WTC11 (cell line): ENCODE results near the gene BLOC1S3. TPM values are rescaled to one million over a fixed set of nuclear protein-coding genes. Genes with fewer than 3 reads are reported as not detected.

Experiments
- ATAC-seq: fragments of 200-7000 bp; cut with Tn5 transposase; 2 replicates; pipeline ENCODE4 v1.10.0; 2021; ENCODE audit warnings: mild to moderate bottlenecking, moderate library complexity
- CTCF ChIA-PET: fragments of 300-600 bp; sonication (Branson Sonifier 250); formaldehyde crosslinking; loops from one replicate; lab custom pipeline; 2021; ENCODE audit warnings: antibody characterized with exemption; lab: Charles Lee
- POLR2A ChIA-PET: fragments of 350-600 bp; sonication (Branson Sonifier 250); formaldehyde crosslinking; loops from one replicate; lab custom pipeline; 2021; ENCODE audit warnings: antibody characterized with exemption; lab: Charles Lee
- DNase-seq: peaks from one replicate; pipeline ENCODE4 v3.0.0; 2021; ENCODE audit warnings: low spot score
- H3K27ac Mint-ChIP-seq: 2 replicates; pipeline ENCODE4 v1.8.0; 2021; ENCODE audit warnings: mixed read lengths
- H3K27me3 Mint-ChIP-seq: 2 replicates; pipeline ENCODE4 v1.8.0; 2021; ENCODE audit warnings: low read depth, mild to moderate bottlenecking, moderate library complexity, mixed read lengths
- H3K36me3 Mint-ChIP-seq: 2 replicates; pipeline ENCODE4 v1.8.0; 2021; ENCODE audit warnings: mixed read lengths
- H3K4me1 Mint-ChIP-seq: 2 replicates; pipeline ENCODE4 v1.8.0; 2022; ENCODE audit warnings: mixed read lengths
- H3K4me3 Mint-ChIP-seq: 2 replicates; pipeline ENCODE4 v1.8.0; 2021; ENCODE audit warnings: mild to moderate bottlenecking, moderate library complexity, mixed read lengths
- H3K9me3 Mint-ChIP-seq: 2 replicates; pipeline ENCODE4 v1.8.0; 2021; ENCODE audit warnings: mixed read lengths
- ATF1 ChIP-seq: sonication (generic); formaldehyde crosslinking; IDR thresholded peaks from 2 replicates; pipeline ENCODE4 v1.8.1; 2023; ENCODE audit warnings: mild to moderate bottlenecking, moderate library complexity, missing genetic modification reagents
- ELF4 ChIP-seq: sonication (generic); formaldehyde crosslinking; IDR thresholded peaks from 2 replicates; pipeline ENCODE4 v1.8.1; 2022; ENCODE audit warnings: low read depth, mild to moderate bottlenecking, moderate library complexity, missing genetic modification reagents
- ETV6 ChIP-seq: sonication (generic); formaldehyde crosslinking; IDR thresholded peaks from 2 replicates; pipeline ENCODE4 v1.8.1; 2022; ENCODE audit warnings: mild to moderate bottlenecking, missing genetic modification reagents
- FOXJ3 ChIP-seq: sonication (generic); formaldehyde crosslinking; IDR thresholded peaks from 2 replicates; pipeline ENCODE4 v1.9.0; 2021; ENCODE audit warnings: missing genetic modification reagents, mild to moderate bottlenecking, borderline replicate concordance
- FOXP1 ChIP-seq: sonication (generic); formaldehyde crosslinking; IDR thresholded peaks from 2 replicates; pipeline ENCODE4 v1.8.0; 2022; ENCODE audit warnings: missing genetic modification reagents, mild to moderate bottlenecking, moderate library complexity, borderline replicate concordance
- GTF2I ChIP-seq: fragments of 250-450 bp; sonication (Bioruptor Pico); conservative IDR thresholded peaks from 2 replicates; pipeline ENCODE4 v1.4.0; 2021; ENCODE audit warnings: mild to moderate bottlenecking
- JAZF1 ChIP-seq: fragments of 250-450 bp; sonication (Bioruptor Pico); IDR thresholded peaks from 2 replicates; pipeline ENCODE4 v1.9.0; 2021; ENCODE audit warnings: moderate library complexity, mild to moderate bottlenecking, inconsistent platforms
- JUN ChIP-seq: sonication (generic); formaldehyde crosslinking; IDR thresholded peaks from 2 replicates; pipeline ENCODE4 v1.8.0; 2023; ENCODE audit warnings: mild to moderate bottlenecking, missing genetic modification reagents
- MYBL2 ChIP-seq: sonication (generic); formaldehyde crosslinking; IDR thresholded peaks from 2 replicates; pipeline ENCODE4 v1.8.1; 2023; ENCODE audit warnings: mild to moderate bottlenecking, moderate library complexity, missing genetic modification reagents
- NFE2L1 ChIP-seq: sonication (generic); formaldehyde crosslinking; IDR thresholded peaks from 2 replicates; pipeline ENCODE4 v1.8.1; 2023; ENCODE audit warnings: missing genetic modification reagents
- NFYB ChIP-seq: sonication (generic); formaldehyde crosslinking; conservative IDR thresholded peaks from 2 replicates; pipeline ENCODE4 v1.8.0; 2022; ENCODE audit warnings: low read depth, missing genetic modification reagents
- RELA ChIP-seq: sonication (generic); formaldehyde crosslinking; IDR thresholded peaks from 2 replicates; pipeline ENCODE4 v1.8.1; 2022; ENCODE audit warnings: missing genetic modification reagents, mild to moderate bottlenecking, borderline replicate concordance
- TCF7 ChIP-seq: sonication (generic); formaldehyde crosslinking; IDR thresholded peaks from 2 replicates; pipeline ENCODE4 v1.8.0; 2022; ENCODE audit warnings: mild to moderate bottlenecking, low read depth, missing genetic modification reagents, moderate library complexity
- TEAD1 ChIP-seq: sonication (generic); formaldehyde crosslinking; IDR thresholded peaks from 2 replicates; pipeline ENCODE4 v1.8.0; 2022; ENCODE audit warnings: mild to moderate bottlenecking, missing genetic modification reagents
- TEAD4 ChIP-seq: sonication (generic); formaldehyde crosslinking; IDR thresholded peaks from 2 replicates; pipeline ENCODE4 v1.8.0; 2022; ENCODE audit warnings: mild to moderate bottlenecking, missing genetic modification reagents
- ZNF423 ChIP-seq: fragments of 250-450 bp; sonication (Bioruptor Pico); IDR thresholded peaks from 2 replicates; pipeline ENCODE4 v2.1.2; 2022; ENCODE audit warnings: mild to moderate bottlenecking, moderate library complexity
- ZNF671 ChIP-seq: fragments of 250-450 bp; sonication (Bioruptor Pico); IDR thresholded peaks from 2 replicates; pipeline ENCODE4 v1.8.0; 2021; ENCODE audit warnings: mild to moderate bottlenecking
- total RNA-seq: library from RNA; stranded (reverse); gene quantifications from 3 replicates; pipeline ENCODE4 v1.2.3, GENCODE V29; 2021
- TF ChIP-seq, protein P1 (sequence below): fragments of 250-450 bp; sonication (Bioruptor Pico); conservative IDR thresholded peaks from 2 replicates; pipeline ENCODE4 v1.9.0; 2021; ENCODE audit warnings: mild to moderate bottlenecking
- TF ChIP-seq, protein P2 (sequence below): fragments of 250-450 bp; sonication (Bioruptor Pico); IDR thresholded peaks from 2 replicates; pipeline ENCODE4 v1.9.0; 2021; ENCODE audit warnings: mild to moderate bottlenecking
- TF ChIP-seq, protein P3 (sequence below): sonication (generic); formaldehyde crosslinking; IDR thresholded peaks from 2 replicates; pipeline ENCODE4 v1.8.1; 2022; ENCODE audit warnings: missing genetic modification reagents, borderline replicate concordance
- TF ChIP-seq, protein P4 (sequence below): sonication (generic); formaldehyde crosslinking; IDR thresholded peaks from 2 replicates; pipeline ENCODE4 v1.8.0; 2022; ENCODE audit warnings: missing genetic modification reagents
- TF ChIP-seq, protein P5 (sequence below): sonication (generic); formaldehyde crosslinking; conservative IDR thresholded peaks from 2 replicates; pipeline ENCODE4 v1.8.1; 2022; ENCODE audit warnings: mild to moderate bottlenecking, missing genetic modification reagents
- TF ChIP-seq, protein P6 (sequence below): sonication (generic); formaldehyde crosslinking; IDR thresholded peaks from 2 replicates; pipeline ENCODE4 v1.8.0; 2022; ENCODE audit warnings: mild to moderate bottlenecking, missing genetic modification reagents
- TF ChIP-seq, protein P7 (sequence below): sonication (generic); formaldehyde crosslinking; IDR thresholded peaks from 2 replicates; pipeline ENCODE4 v1.8.1; 2023; ENCODE audit warnings: mild to moderate bottlenecking, missing genetic modification reagents, moderate library complexity

BLOC1S3 gene
- total RNA-seq, 1 experiment from 2014 or later = 10.0 TPM

DNA sequence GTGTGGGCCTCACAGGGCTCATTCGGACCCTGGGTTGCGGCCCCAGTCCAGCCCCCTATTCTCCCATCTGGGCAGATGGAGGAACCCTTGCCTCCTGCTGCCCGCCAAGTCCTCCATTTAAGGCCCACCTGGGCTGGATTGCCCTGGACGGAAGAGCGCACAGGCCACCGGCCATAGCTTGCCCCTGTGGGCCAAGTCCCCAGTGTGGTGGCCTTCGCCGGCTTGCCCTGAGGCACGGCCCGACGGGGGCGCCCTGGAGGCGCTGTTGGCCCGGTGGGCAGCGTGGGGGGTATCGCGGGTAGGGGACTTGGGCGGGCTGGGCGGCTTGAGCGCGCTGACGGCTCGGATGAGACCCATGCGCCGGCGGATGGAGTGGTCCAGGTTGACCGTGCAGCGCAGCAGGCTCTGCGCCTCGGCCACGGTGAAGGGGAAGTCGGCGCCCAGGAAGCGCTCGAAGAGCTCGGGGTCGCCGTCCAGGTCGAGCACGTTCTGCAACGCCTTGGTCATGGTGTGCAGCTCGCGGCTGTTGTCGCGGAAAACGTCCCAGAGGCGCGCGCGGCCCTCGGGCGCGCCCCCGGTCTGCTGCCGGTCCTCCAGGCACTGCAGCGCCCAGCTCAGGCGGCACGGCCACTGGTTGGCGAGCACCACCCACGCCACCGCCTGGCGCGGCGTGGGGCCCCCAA is 26.6 kb upstream of the BLOC1S3 start:
- Mint-ChIP-seq H3K27ac (no peak overlapping the region), H3K9me3 (no peaks in the 10 kb centered on the region), H3K4me1 (peaks cover 12% of the 10 kb centered on the region), H3K27me3 (peaks cover 54% of the 10 kb centered on the region), H3K36me3 (no peaks in the 10 kb centered on the region)
- ATAC-seq = no peak; the same call in 1 of the 2 replicates
- POLR2A ChIA-PET = interaction anchor here (0.9 kb wide), 1 partner anchor 62 kb away, joined by 3 read pairs; no protein-coding TSS in a partner anchor
- CTCF ChIA-PET = interaction anchor here (0.5 to 4.8 kb wide), 31 partner anchors 8 to 193 kb away, joined by 3 to 21 read pairs (median 6); partner anchors contain the start of genes BLOC1S3, GEMIN7, NKPD1 and PPP1R37
- TF ChIP-seq JAZF1 (no peak), MYBL2 (peak; percentile 12), NFE2L1 (CRISPR knock-in tag) (no peak), JUN (peak; percentile 10; the same call in 1 of the 2 replicates), ELF4 (CRISPR knock-in tag) (0 out of 2 replicates have a peak, but pooled peaks have one; percentile 18), TCF7 (CRISPR knock-in tag) (no peak)
- TF ChIP-seq, protein P1, sequence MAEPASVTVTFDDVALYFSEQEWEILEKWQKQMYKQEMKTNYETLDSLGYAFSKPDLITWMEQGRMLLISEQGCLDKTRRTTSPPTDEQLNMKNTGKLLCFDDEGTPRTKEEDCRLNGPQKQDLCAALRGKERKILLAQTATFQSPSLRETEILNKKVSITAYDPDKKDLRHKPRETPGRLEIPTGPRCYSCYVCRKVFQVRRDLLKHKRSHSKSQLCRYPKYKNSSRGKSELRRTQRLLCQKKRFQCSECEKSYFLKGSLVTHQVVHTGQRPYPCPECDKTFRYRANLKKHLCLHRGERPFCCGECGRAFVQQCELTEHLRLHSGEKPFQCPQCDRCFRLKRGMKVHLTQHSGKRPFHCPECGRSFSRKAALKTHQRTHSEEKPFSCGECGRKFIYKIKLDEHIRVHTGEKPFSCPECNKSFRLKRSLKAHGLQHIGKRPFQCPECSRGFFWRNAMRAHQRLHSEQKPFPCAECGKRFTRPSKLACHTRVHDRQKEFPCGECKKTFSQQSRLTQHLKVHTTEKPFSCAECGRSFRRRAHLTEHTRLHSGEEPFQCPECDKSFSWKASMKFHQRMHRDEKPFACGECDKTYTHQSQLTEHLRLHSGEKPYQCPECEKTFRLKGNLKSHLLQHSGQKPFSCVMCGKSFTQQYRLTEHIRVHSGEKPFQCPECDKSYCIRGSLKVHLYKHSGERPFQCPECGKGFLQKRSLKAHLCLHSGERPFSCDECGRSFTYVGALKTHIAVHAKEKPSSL (CRISPR knock-in tag) = no peak
- TF ChIP-seq, protein P2, sequence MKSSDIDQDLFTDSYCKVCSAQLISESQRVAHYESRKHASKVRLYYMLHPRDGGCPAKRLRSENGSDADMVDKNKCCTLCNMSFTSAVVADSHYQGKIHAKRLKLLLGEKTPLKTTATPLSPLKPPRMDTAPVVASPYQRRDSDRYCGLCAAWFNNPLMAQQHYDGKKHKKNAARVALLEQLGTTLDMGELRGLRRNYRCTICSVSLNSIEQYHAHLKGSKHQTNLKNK (CRISPR knock-in tag) = no peak
- TF ChIP-seq, all 79 proteins: peak for 3
- H3K4me3 Mint-ChIP-seq = peak overlapping the region; percentile 22; the same call in 1 of the 2 replicates
- DNase-seq = peak; percentile 54

DNA sequence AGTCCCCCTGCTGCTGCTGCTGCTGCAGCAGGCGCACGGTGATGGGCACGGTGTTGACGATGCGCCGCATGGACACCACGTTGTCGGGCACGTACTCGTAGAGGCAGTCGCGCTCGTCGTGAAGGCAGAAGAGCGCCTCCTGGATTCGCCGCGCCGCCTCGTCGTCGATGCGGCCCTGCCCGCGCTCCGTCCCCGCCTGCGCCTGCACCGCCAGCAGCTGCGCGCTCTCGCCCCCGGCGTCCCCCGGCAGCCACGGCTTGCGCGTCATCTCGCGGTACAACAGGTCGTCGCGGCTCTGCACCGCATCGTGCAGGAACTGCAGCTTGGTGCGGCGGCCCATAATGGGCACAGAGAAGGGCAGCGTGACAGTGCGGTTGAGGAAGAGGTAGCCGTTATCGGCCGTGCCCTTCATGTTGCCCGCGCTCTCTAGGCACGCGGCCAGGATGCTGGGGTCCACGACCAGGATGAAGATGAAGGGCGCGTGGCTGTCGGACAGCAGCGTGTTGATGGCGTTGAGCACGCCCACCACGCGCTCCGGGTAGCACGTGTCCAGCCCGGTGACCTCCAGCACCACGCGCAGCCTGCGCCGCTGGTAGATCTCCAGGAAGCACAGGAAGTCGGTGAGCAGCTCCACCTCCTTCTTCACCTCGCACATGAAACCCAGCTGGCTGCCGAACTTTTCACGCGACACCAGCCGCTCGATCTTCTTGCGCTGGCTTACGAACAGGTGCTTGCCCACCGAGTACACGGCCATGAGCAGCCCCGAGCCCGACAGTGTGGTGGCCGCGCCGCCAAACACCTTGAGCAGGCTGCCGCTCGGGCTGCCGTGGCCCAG is 25.9 kb upstream of the BLOC1S3 start:
- peak; percentile 23 for ATAC-seq
- POLR2A ChIA-PET = interaction anchor here (0.6 to 0.9 kb wide), 2 partner anchors 63 to 797 kb away, joined by 3 to 4 read pairs; no protein-coding TSS in a partner anchor
- Mint-ChIP-seq H3K27ac (no peak overlapping the region), H3K27me3 (peaks cover 58% of the 10 kb centered on the region), H3K4me1 (peaks cover 15% of the 10 kb centered on the region), H3K4me3 (peak overlapping the region; percentile 54), H3K9me3 (no peaks in the 10 kb centered on the region), H3K36me3 (no peaks in the 10 kb centered on the region)
- peak; percentile 75 for DNase-seq
- CTCF ChIA-PET = interaction anchor here (0.5 to 4.8 kb wide), 32 partner anchors 7 to 192 kb away, joined by 3 to 21 read pairs (median 6); partner anchors contain the start of genes BLOC1S3, GEMIN7, NKPD1 and PPP1R37
- TF ChIP-seq ATF1 (no peak), FOXJ3 (CRISPR knock-in tag) (no peak), RELA (CRISPR knock-in tag) (no peak), TEAD1 (CRISPR knock-in tag) (0 out of 2 replicates have a peak, but pooled peaks have one; percentile 22), TEAD4 (CRISPR knock-in tag) (peak; percentile 51; the same call in 1 of the 2 replicates), ZNF423 (CRISPR knock-in tag) (no peak), JUN (peak; percentile 60; the same call in 1 of the 2 replicates), NFYB (peak; percentile 26), ZNF671 (no peak), FOXP1 (CRISPR knock-in tag) (peak; percentile 93), ETV6 (CRISPR knock-in tag) (peak; percentile 77), GTF2I (CRISPR knock-in tag) (no peak)
- TF ChIP-seq, protein P3, sequence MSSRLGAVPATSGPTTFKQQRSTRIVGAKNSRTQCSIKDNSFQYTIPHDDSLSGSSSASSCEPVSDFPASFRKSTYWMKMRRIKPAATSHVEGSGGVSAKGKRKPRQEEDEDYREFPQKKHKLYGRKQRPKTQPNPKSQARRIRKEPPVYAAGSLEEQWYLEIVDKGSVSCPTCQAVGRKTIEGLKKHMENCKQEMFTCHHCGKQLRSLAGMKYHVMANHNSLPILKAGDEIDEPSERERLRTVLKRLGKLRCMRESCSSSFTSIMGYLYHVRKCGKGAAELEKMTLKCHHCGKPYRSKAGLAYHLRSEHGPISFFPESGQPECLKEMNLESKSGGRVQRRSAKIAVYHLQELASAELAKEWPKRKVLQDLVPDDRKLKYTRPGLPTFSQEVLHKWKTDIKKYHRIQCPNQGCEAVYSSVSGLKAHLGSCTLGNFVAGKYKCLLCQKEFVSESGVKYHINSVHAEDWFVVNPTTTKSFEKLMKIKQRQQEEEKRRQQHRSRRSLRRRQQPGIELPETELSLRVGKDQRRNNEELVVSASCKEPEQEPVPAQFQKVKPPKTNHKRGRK = no peak
- TF ChIP-seq, protein P4, sequence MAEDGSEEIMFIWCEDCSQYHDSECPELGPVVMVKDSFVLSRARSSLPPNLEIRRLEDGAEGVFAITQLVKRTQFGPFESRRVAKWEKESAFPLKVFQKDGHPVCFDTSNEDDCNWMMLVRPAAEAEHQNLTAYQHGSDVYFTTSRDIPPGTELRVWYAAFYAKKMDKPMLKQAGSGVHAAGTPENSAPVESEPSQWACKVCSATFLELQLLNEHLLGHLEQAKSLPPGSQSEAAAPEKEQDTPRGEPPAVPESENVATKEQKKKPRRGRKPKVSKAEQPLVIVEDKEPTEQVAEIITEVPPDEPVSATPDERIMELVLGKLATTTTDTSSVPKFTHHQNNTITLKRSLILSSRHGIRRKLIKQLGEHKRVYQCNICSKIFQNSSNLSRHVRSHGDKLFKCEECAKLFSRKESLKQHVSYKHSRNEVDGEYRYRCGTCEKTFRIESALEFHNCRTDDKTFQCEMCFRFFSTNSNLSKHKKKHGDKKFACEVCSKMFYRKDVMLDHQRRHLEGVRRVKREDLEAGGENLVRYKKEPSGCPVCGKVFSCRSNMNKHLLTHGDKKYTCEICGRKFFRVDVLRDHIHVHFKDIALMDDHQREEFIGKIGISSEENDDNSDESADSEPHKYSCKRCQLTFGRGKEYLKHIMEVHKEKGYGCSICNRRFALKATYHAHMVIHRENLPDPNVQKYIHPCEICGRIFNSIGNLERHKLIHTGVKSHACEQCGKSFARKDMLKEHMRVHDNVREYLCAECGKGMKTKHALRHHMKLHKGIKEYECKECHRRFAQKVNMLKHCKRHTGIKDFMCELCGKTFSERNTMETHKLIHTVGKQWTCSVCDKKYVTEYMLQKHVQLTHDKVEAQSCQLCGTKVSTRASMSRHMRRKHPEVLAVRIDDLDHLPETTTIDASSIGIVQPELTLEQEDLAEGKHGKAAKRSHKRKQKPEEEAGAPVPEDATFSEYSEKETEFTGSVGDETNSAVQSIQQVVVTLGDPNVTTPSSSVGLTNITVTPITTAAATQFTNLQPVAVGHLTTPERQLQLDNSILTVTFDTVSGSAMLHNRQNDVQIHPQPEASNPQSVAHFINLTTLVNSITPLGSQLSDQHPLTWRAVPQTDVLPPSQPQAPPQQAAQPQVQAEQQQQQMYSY (CRISPR knock-in tag) = peak; percentile 72
- TF ChIP-seq, protein P5, sequence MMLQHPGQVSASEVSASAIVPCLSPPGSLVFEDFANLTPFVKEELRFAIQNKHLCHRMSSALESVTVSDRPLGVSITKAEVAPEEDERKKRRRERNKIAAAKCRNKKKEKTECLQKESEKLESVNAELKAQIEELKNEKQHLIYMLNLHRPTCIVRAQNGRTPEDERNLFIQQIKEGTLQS (CRISPR knock-in tag) = no peak
- TF ChIP-seq, protein P6, sequence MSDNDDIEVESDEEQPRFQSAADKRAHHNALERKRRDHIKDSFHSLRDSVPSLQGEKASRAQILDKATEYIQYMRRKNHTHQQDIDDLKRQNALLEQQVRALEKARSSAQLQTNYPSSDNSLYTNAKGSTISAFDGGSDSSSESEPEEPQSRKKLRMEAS (CRISPR knock-in tag) = peak; percentile 87; the same call in 1 of the 2 replicates
- TF ChIP-seq, protein P7, sequence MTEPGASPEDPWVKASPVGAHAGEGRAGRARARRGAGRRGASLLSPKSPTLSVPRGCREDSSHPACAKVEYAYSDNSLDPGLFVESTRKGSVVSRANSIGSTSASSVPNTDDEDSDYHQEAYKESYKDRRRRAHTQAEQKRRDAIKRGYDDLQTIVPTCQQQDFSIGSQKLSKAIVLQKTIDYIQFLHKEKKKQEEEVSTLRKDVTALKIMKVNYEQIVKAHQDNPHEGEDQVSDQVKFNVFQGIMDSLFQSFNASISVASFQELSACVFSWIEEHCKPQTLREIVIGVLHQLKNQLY (CRISPR knock-in tag) = no peak
